AG09309 (cell line): ENCODE results near the gene PIP5KL1.

Source experiments
- DNase-seq: peaks from one replicate; pipeline ENCODE4 v3.0.0-alpha.2; 2010; ENCODE audit warnings: low read depth
- H3K4me3 ChIP-seq: 2 replicates; pipeline ENCODE4 v1.5.1; 2011; ENCODE audit warnings: mild to moderate bottlenecking, low read depth, low read length, moderate library complexity; ENCODE audit not compliant: control insufficient read depth
- TF ChIP-seq, protein P1 (sequence below): IDR thresholded peaks from 2 replicates; pipeline ENCODE4 v1.5.1; 2011; ENCODE audit warnings: mild to moderate bottlenecking, low read depth, low read length, inconsistent platforms; ENCODE audit not compliant: insufficient read depth, control insufficient read depth; ENCODE audit errors: missing control alignments

Gene PIP5KL1

DNA sequence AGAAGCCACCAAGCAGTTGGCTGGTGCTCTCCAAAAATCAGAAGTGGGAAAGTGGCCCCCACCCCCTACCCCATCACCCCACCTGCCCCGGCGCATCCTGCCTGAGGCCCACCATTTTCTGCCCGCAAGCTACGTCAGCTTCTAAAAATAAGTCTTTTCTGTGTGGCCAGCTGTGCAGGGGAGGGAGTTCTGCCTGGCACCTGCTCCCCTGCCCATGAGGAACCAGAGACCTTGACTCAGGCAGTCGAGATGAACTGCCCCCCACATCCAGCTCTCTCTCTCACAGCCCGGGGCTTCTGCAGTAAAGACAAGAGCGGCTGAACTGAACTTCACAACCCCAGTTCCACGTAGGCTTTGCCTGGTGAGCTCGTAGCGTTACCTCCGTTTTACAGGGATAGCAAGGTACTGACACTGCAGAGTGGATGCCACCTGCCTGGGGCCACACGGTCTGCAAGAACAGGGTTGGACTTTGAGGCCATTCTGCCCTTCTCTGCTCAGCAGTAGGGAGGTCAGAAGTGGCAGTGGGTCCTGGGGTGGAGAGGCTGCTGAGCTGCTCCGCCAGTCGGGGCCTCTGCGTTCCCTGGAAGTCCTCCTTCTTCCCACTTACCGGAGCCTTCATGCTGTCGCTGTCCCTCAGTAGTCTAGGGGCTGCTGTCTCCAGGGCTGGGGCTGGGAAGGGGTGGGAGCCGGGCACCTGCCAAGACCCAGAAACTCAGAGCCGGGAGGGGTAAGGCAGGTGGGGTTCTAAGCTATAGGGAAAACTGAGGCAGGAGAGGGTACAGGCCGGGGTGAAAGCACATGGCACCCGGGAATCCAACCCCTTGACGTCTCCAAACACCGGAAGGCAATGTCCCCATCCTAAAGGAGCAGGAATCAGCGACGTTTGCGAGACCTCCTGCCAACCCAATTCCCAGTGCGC lies 14.5 kb downstream of the PIP5KL1 start:
- DNase-seq, result no peak
- H3K4me3 ChIP-seq, result peak overlapping the region; percentile 74

DNA sequence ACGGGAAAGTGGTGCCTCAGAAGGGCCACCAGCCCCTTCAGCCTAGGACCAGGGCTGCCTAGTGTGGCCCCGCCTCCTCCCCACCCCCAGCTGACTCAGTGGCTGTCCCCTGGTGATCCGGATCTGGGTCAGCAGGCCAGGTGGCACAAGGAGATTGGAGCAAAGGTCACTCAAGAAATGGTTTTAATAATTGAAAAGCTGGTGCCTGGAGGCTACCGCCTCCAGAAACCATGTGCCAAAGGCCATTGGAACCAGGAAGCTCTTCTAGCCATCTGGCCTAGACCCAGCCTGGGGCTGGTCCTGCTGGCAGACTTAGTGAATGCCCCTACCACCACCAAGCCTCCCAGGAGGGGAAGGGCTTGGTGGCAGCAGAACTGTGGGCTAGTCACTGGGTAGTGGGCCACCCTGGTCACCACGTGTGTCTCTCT lies 15.2 kb downstream of the PIP5KL1 start:
- TF ChIP-seq, protein P1, sequence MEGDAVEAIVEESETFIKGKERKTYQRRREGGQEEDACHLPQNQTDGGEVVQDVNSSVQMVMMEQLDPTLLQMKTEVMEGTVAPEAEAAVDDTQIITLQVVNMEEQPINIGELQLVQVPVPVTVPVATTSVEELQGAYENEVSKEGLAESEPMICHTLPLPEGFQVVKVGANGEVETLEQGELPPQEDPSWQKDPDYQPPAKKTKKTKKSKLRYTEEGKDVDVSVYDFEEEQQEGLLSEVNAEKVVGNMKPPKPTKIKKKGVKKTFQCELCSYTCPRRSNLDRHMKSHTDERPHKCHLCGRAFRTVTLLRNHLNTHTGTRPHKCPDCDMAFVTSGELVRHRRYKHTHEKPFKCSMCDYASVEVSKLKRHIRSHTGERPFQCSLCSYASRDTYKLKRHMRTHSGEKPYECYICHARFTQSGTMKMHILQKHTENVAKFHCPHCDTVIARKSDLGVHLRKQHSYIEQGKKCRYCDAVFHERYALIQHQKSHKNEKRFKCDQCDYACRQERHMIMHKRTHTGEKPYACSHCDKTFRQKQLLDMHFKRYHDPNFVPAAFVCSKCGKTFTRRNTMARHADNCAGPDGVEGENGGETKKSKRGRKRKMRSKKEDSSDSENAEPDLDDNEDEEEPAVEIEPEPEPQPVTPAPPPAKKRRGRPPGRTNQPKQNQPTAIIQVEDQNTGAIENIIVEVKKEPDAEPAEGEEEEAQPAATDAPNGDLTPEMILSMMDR, result no peak
- no peak overlapping the region for H3K4me3 ChIP-seq
- DNase-seq, result no peak

More for the DNA sequence above, 14.5 kb downstream of the PIP5KL1 start:
- TF ChIP-seq, protein P1, result no peak

DNA sequence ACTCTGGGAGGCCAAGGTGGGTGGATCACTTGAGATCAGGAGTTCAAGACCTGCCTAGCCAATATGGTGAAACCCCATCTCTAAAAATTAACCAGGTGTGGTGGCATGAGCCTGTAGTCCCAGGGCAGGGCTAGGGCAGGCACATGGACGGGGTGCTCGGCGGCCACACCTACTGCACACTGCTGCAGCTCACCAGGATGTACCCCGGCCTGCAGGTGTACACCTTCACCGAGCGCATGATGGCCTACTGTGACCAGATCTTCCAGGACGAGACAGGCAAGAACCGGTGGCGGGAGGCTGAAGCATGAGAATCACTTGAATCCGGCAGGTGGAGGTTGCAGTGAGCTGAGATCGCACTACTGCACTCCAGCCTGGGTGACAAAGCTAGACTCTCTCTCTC lies 16.9 kb downstream of the PIP5KL1 start:
- TF ChIP-seq, protein P1, result no peak
- no peak overlapping the region for H3K4me3 ChIP-seq
- no peak for DNase-seq

DNA sequence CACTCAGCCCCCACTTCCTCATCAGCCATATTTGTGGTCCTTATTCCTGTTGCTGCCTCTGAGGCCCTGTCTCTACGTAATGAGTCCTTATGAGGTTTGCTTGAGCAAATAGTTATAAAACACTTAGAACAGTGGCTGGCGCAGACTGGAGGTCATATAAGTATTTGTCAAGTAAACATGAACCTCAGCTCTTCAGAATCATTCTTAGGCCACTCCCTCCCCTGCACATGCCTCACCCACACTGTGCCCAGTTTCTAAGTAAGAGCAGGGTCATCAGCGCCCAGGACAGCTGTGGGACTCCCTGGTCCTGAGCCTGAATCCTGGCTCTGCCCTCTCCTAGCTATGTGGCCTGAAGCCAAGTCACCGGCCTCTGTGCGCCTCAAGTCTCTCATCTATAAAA lies 17.7 kb downstream of the PIP5KL1 start:
- no peak overlapping the region for H3K4me3 ChIP-seq
- DNase-seq, result no peak
- TF ChIP-seq, protein P1, result no peak

DNA sequence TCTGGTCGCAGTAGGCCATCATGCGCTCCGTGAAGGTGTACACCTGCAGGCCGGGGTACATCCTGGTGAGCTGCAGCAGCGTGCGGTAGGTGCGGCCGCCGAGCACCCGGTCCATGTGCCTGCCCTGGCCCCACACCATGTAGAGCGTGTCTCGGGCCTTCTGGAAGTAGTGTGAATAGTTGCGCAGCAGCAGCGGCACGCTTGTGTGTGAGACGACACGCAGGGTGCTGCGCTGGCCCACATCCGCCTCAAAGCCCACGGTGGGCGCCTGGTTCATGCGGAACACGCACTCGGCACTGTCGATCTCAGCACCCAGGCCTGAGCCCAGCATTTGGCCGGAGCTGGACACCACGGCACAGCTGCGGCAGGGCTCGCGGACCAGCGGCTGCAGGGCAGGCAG lies 18.3 kb downstream of the PIP5KL1 start:
- TF ChIP-seq, protein P1, result no peak
- no peak for DNase-seq
- H3K4me3 ChIP-seq, result no peak overlapping the region

DNA sequence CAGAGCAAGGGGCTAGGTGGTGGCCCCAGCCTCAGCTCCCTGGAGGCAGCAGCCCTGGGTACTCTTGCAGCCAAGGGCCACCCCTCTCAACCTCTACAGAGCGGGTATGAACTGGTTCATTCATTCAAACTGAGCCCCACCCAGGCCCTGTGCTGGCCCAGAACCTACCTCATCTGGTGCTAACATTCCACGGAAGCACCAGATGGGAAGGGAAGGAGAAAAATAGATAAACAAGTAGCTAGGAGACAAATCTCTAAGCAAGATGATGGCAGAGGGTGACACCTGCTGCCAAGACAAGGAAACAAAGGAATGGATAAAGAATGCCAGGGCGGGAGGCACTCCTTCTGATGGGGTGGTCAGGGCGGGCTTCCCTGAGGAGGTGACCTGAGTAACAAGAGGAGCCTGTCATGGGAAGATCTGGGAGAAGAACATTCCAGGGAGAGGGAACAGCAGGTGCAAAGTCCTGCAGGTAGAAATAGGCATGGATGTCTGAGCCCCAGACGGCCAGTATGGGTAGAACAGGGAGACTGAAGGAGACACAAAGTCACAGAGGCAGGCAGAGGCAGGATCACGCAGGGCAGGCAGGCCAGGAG lies 19.9 kb downstream of the PIP5KL1 start:
- no peak overlapping the region for H3K4me3 ChIP-seq
- TF ChIP-seq, protein P1, result peak; percentile 46
- no peak for DNase-seq
